HCT116 (cell line): ENCODE results near the gene SLC25A17. TPM values are rescaled to one million over a fixed set of nuclear protein-coding genes. Genes with fewer than 3 reads are reported as not detected.
A peak's percentile ranks its signal among the peaks of the same experiment; 100 is the strongest.
"Not testable (repeated sequence)": the region's sequence is repeated elsewhere in the genome, so short reads cannot be mapped to it uniquely, and the experiment has no call there.

ENCODE experiments used
- ATAC-seq: fragments of 200-7000 bp; cut with Tn5 transposase; 2 replicates; pipeline ENCODE4 v1.9.1; 2020; ENCODE audit warnings: mild to moderate bottlenecking, moderate library complexity
- BruUV-seq: library from RNA; stranded (reverse); fragments of 400-500 nt; replicated peaks from 2 replicates; lab custom pipeline; 2021; lab: Mats Ljungman, UMichigan
- CTCF ChIA-PET: fragments of 300-600 bp; sonication (Branson Sonifier 250); formaldehyde crosslinking; loops from one replicate; lab custom pipeline; 2021; ENCODE audit warnings: antibody characterized with exemption; lab: Charles Lee
- POLR2A ChIA-PET: fragments of 300-600, 350-600 bp; sonication (Branson Sonifier 250); formaldehyde crosslinking; loops from one replicate; lab custom pipeline; 2021; ENCODE audit warnings: antibody characterized with exemption; lab: Charles Lee
- RAD21 ChIA-PET, 2 experiments: fragments of 300-600 bp; sonication (Branson Sonifier 250); formaldehyde crosslinking; loops; one replicate each; lab custom pipeline; 2023; ENCODE audit warnings: low total read pairs in 2 of 2; ENCODE audit not compliant: uncharacterized antibody in 2 of 2, unreplicated experiment in 2 of 2, low non-redundant PET in 1 of 2; lab: Charles Lee
- DNase-seq: peaks from one replicate; pipeline ENCODE4 v3.0.0-alpha.2; 2010; ENCODE audit warnings: low read depth, low spot score
- H2AFZ ChIP-seq: fragments of 200-600 bp; shearing (Covaris generic), sonication (generic); 2 replicates; pipeline ENCODE4 v1.6.1; 2017; ENCODE audit warnings: low read depth, mixed run types, mixed read lengths, antibody characterized with exemption, low read length; ENCODE audit not compliant: poor library complexity, severe bottlenecking
- H3K27ac ChIP-seq: 2 replicates; pipeline ENCODE4 v1.5.1; 2012; ENCODE audit warnings: low read depth, low read length
- H3K27me3 ChIP-seq: fragments of 200-600 bp; sonication (generic); 2 replicates; pipeline ENCODE4 v1.6.1; 2016; ENCODE audit warnings: mixed run types, low read length, mixed read lengths; ENCODE audit not compliant: insufficient read depth
- H3K36me3 ChIP-seq, 2 experiments: fragments of 200-500 bp in 1 of 2; fragments of 200-600 bp in 1 of 2; sonication (Bioruptor generic) in 1 of 2; sonication (generic) in 1 of 2; 2 replicates each; pipeline versions ENCODE4 v1.5.1 to v1.6.1; 2014 to 2016; ENCODE audit warnings: low read length in 2 of 2, inconsistent platforms in 1 of 2, mixed read lengths in 1 of 2, mixed run types in 1 of 2; ENCODE audit not compliant: insufficient read depth in 2 of 2, control insufficient read depth in 1 of 2
- H3K4me1 ChIP-seq, 2 experiments: fragments of 200-600 bp in 1 of 2; sonication (generic) in 1 of 2; 2 replicates each; pipeline versions ENCODE4 v1.5.1 to v1.6.1; 2012 to 2017; ENCODE audit warnings: low read length in 2 of 2, inconsistent platforms in 1 of 2, mild to moderate bottlenecking in 1 of 2, mixed read lengths in 1 of 2, mixed run types in 1 of 2, moderate library complexity in 1 of 2; ENCODE audit not compliant: insufficient read depth in 2 of 2, control insufficient read depth in 1 of 2
- H3K4me2 ChIP-seq: fragments of 200-600 bp; sonication (generic); 2 replicates; pipeline ENCODE4 v1.6.1; 2017; ENCODE audit warnings: mixed run types, low read length, mixed read lengths
- H3K4me3 ChIP-seq, 2 experiments: fragments of 200-600 bp in 1 of 2; sonication (generic) in 1 of 2; replicated peaks in 1 of 2; 2 replicates each; pipeline ENCODE4 v1.5.1; 2011 to 2016; ENCODE audit warnings: low read length in 2 of 2, control low read depth in 1 of 2, low read depth in 1 of 2, mild to moderate bottlenecking in 1 of 2, mixed read lengths in 1 of 2, mixed run types in 1 of 2
- H3K79me2 ChIP-seq: fragments of 200-600 bp; sonication (generic); 2 replicates; pipeline ENCODE4 v1.6.1; 2017; ENCODE audit warnings: mild to moderate bottlenecking, mixed run types, low read length, moderate library complexity, mixed read lengths; ENCODE audit not compliant: insufficient read depth
- H3K9ac ChIP-seq: fragments of 200-600 bp; sonication (generic); 2 replicates; pipeline ENCODE4 v1.6.1; 2016; ENCODE audit warnings: low read length, mixed read lengths
- H3K9me2 ChIP-seq: fragments of 200-600 bp; sonication (generic), shearing (Covaris generic); 2 replicates; pipeline ENCODE4 v1.6.1; 2017; ENCODE audit warnings: mixed run types, mild to moderate bottlenecking, moderate library complexity; ENCODE audit not compliant: insufficient read depth
- H3K9me3 ChIP-seq, 2 experiments: fragments of 200-500 bp in 1 of 2; fragments of 200-600 bp in 1 of 2; sonication (Bioruptor generic) in 1 of 2; sonication (generic) in 1 of 2; 2 replicates each; pipeline ENCODE4 v1.6.1; 2014 to 2017; ENCODE audit warnings: low read length in 2 of 2, mixed read lengths in 2 of 2, inconsistent platforms in 1 of 2, low read depth in 1 of 2, mild to moderate bottlenecking in 1 of 2, mixed run types in 1 of 2, moderate library complexity in 1 of 2; ENCODE audit not compliant: control insufficient read depth in 1 of 2, insufficient read depth in 1 of 2
- H4K20me1 ChIP-seq: fragments of 200-600 bp; sonication (generic), shearing (Covaris generic); 2 replicates; pipeline ENCODE4 v1.6.1; 2017; ENCODE audit warnings: mixed run types, mild to moderate bottlenecking, moderate library complexity; ENCODE audit not compliant: insufficient read depth
- CBX3 ChIP-seq: IDR thresholded peaks from 2 replicates; pipeline ENCODE4 v1.6.1; 2012; ENCODE audit warnings: low read depth
- CEBPB ChIP-seq: IDR thresholded peaks from 2 replicates; pipeline ENCODE4 v1.6.1; 2012; ENCODE audit warnings: low read depth
- EGR1 ChIP-seq: IDR thresholded peaks from 2 replicates; pipeline ENCODE4 v1.6.1; 2012; ENCODE audit warnings: low read depth
- ELF1 ChIP-seq: IDR thresholded peaks from 2 replicates; pipeline ENCODE4 v1.6.1; 2012; ENCODE audit warnings: low read depth, borderline replicate concordance
- EZH2 ChIP-seq: fragments of 200-600 bp; sonication (generic); IDR thresholded peaks from 2 replicates; pipeline ENCODE4 v1.6.1; 2017; ENCODE audit warnings: antibody characterized with exemption, mixed run types
- FOSL1 ChIP-seq: IDR thresholded peaks from 2 replicates; pipeline ENCODE4 v1.6.1; 2012; ENCODE audit warnings: low read depth
- POLR2A ChIP-seq: IDR thresholded peaks from 2 replicates; pipeline ENCODE4 v1.7.0; 2011; ENCODE audit warnings: borderline replicate concordance; ENCODE audit not compliant: insufficient read depth, insufficient read length; ENCODE audit errors: extremely low read depth
- POLR2AphosphoS5 ChIP-seq: IDR thresholded peaks from 2 replicates; pipeline ENCODE4 v1.6.1; 2011; ENCODE audit warnings: mild to moderate bottlenecking, low read depth, low read length, moderate library complexity
- RAD21 ChIP-seq: IDR thresholded peaks from 2 replicates; pipeline ENCODE4 v1.6.1; 2012; ENCODE audit warnings: low read depth, mild to moderate bottlenecking
- SIN3A ChIP-seq: IDR thresholded peaks from 2 replicates; pipeline ENCODE4 v1.6.1; 2012; ENCODE audit warnings: low read depth
- SRF ChIP-seq: IDR thresholded peaks from 2 replicates; pipeline ENCODE4 v1.6.1; 2012; ENCODE audit warnings: low read depth
- YY1 ChIP-seq: IDR thresholded peaks from 2 replicates; pipeline ENCODE4 v1.6.1; 2011; ENCODE audit warnings: low read length, low read depth, moderate library complexity, mild to moderate bottlenecking; ENCODE audit not compliant: insufficient replicate concordance; ENCODE audit errors: extremely low read depth
- ZFX ChIP-seq: fragments of 450-650 bp; IDR thresholded peaks from 2 replicates; pipeline ENCODE4 v1.6.1; 2017
- ZNF274 ChIP-seq: fragments of 200-500 bp; sonication (Bioruptor generic); IDR thresholded peaks from 2 replicates; pipeline ENCODE4 v1.6.1; 2014; ENCODE audit warnings: mild to moderate bottlenecking, low read depth, low read length, inconsistent platforms
- intact Hi-C: fragments of 100-400 bp; cut with micrococcal nuclease; formaldehyde crosslinking; loops from 2 replicates; pipeline ENCODE4 v1.10.0; 2022
- total RNA-seq: library from RNA; stranded (reverse); gene quantifications from one replicate; pipeline ENCODE4 v1.2.1, GENCODE V29; 2021; ENCODE audit not compliant: unreplicated experiment
- TF ChIP-seq, protein P1 (sequence below): IDR thresholded peaks from 2 replicates; pipeline ENCODE4 v1.6.1; 2012
- TF ChIP-seq, protein P2 (sequence below): IDR thresholded peaks from 2 replicates; pipeline ENCODE4 v1.6.1; 2011; ENCODE audit warnings: mild to moderate bottlenecking, low read length, moderate library complexity; ENCODE audit not compliant: insufficient replicate concordance; ENCODE audit errors: extremely low read depth
- TF ChIP-seq, protein P3 (sequence below): IDR thresholded peaks from 2 replicates; pipeline ENCODE4 v1.6.1; 2012
- TF ChIP-seq, protein P4 (sequence below): IDR thresholded peaks from 2 replicates; pipeline ENCODE4 v1.6.1; 2012; ENCODE audit warnings: low read depth

SLC25A17 gene
- total RNA-seq, 1 experiment from 2014 or later = 16.6 TPM

DNA sequence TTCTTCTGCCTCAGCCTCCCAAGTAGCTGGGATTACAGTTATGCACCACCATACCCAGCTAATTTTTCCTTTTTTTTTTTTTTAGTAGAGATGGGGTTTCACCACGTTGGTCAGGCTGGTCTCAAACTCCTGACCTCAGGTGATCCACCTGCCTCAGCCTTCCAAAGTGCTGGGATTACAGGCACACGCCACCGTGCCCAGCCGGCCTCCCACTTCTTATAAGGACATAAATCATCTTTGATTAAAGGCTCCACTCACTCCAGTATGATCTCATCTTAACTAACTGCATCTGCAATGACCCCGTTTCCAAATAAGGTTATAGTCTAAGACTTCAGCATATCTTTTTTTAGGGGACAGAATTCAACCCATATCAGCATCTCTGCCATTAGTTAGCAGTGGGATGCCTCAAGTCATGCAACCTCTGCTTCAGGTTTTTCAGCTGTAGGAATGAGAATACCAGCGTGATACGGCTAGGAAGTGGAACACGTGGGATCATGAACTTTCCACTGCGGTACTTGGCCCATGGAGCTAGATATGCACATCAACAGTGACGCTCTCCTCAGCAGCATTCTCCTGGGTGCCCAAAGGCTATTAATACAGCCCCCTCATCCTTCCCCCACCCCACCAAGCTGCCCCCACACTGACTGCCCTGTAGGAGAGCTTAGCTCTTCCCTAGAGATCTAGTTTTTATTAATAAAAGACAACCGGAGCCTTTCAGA is 98.4 kb downstream of the SLC25A17 start:
- Histone ChIP-seq H3K9ac (no peak overlapping the region), H3K9me3 (no peaks in the 10 kb centered on the region), H3K27ac (no peak overlapping the region), H4K20me1 (no peaks in the 10 kb centered on the region), H3K4me3 (no peak overlapping the region), H3K4me2 (peak overlapping the region; percentile 4), H3K27me3 (no peaks in the 10 kb centered on the region), H3K36me3 (no peaks in the 10 kb centered on the region), H2AFZ (no peak overlapping the region), H3K4me1 (peaks cover 0 to 19% of the 10 kb centered on the region in 2 experiments; a peak in 3 of 4 replicates), H3K79me2 (no peaks in the 10 kb centered on the region), H3K9me2 (no peaks in the 10 kb centered on the region)
- intact Hi-C loops = no loop called here
- ChIA-PET CTCF (no interaction called here), RAD21 (no interaction called here), POLR2A (no interaction called here)
- no peak for TF ChIP-seq POLR2A
- TF ChIP-seq ZFX = no peak
- TF ChIP-seq, protein P1, sequence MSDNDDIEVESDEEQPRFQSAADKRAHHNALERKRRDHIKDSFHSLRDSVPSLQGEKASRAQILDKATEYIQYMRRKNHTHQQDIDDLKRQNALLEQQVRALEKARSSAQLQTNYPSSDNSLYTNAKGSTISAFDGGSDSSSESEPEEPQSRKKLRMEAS = no peak
- TF ChIP-seq SIN3A = no peak
- TF ChIP-seq YY1 = no peak
- TF ChIP-seq, protein P2, sequence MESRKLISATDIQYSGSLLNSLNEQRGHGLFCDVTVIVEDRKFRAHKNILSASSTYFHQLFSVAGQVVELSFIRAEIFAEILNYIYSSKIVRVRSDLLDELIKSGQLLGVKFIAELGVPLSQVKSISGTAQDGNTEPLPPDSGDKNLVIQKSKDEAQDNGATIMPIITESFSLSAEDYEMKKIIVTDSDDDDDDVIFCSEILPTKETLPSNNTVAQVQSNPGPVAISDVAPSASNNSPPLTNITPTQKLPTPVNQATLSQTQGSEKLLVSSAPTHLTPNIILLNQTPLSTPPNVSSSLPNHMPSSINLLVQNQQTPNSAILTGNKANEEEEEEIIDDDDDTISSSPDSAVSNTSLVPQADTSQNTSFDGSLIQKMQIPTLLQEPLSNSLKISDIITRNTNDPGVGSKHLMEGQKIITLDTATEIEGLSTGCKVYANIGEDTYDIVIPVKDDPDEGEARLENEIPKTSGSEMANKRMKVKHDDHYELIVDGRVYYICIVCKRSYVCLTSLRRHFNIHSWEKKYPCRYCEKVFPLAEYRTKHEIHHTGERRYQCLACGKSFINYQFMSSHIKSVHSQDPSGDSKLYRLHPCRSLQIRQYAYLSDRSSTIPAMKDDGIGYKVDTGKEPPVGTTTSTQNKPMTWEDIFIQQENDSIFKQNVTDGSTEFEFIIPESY = no peak
- TF ChIP-seq SRF = no peak
- TF ChIP-seq, protein P3, sequence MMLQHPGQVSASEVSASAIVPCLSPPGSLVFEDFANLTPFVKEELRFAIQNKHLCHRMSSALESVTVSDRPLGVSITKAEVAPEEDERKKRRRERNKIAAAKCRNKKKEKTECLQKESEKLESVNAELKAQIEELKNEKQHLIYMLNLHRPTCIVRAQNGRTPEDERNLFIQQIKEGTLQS = no peak
- TF ChIP-seq ZNF274 = no peak
- TF ChIP-seq POLR2AphosphoS5 = no peak
- TF ChIP-seq CBX3 = no peak
- TF ChIP-seq RAD21 = no peak
- TF ChIP-seq ELF1 = no peak
- no peak for TF ChIP-seq CEBPB
- no peak for TF ChIP-seq EZH2
- no peak for TF ChIP-seq EGR1
- TF ChIP-seq, protein P4, sequence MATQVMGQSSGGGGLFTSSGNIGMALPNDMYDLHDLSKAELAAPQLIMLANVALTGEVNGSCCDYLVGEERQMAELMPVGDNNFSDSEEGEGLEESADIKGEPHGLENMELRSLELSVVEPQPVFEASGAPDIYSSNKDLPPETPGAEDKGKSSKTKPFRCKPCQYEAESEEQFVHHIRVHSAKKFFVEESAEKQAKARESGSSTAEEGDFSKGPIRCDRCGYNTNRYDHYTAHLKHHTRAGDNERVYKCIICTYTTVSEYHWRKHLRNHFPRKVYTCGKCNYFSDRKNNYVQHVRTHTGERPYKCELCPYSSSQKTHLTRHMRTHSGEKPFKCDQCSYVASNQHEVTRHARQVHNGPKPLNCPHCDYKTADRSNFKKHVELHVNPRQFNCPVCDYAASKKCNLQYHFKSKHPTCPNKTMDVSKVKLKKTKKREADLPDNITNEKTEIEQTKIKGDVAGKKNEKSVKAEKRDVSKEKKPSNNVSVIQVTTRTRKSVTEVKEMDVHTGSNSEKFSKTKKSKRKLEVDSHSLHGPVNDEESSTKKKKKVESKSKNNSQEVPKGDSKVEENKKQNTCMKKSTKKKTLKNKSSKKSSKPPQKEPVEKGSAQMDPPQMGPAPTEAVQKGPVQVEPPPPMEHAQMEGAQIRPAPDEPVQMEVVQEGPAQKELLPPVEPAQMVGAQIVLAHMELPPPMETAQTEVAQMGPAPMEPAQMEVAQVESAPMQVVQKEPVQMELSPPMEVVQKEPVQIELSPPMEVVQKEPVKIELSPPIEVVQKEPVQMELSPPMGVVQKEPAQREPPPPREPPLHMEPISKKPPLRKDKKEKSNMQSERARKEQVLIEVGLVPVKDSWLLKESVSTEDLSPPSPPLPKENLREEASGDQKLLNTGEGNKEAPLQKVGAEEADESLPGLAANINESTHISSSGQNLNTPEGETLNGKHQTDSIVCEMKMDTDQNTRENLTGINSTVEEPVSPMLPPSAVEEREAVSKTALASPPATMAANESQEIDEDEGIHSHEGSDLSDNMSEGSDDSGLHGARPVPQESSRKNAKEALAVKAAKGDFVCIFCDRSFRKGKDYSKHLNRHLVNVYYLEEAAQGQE = no peak
- no peak for TF ChIP-seq FOSL1
- no TSS peak for BruUV-seq
- ATAC-seq = no peak
- DNase-seq = no peak

DNA sequence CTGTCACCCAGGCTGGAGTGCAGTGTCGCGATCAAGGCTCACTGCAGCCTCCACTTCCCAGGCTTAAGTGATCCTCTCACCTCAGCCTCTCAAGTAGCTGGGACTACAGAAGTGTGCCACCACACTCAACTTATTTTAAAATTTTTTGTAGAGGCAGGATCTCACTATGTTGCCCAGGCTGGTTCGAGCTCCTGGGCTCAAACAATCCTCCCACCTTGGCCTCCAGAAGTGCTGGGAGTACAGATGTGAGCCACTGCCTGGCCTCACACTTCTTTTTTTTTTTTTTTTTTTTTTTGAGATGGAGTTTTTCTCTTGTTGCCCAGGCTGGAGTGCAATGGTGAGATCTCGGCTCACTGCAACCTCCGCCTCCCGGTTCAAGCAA is 99.0 kb downstream of the SLC25A17 start:
- intact Hi-C loops, H3K9ac ChIP-seq, H3K9me2 ChIP-seq, H3K36me3 ChIP-seq, H3K9me3 ChIP-seq, H4K20me1 ChIP-seq, POLR2A ChIA-PET, H3K4me2 ChIP-seq, RAD21 ChIA-PET, BruUV-seq, DNase-seq, H3K27me3 ChIP-seq, H3K27ac ChIP-seq, H3K4me3 ChIP-seq, ATAC-seq, H3K79me2 ChIP-seq, H2AFZ ChIP-seq, CTCF ChIA-PET: not testable (repeated sequence)
- peaks cover 0 to 20% of the 10 kb centered on the region in 2 experiments; a peak in 3 of 4 replicates for H3K4me1 ChIP-seq
